Heart left ventricle (tissue), 13 donors: ENCODE data around the gene CACNG7.

Source experiments
- POLR2A ChIP-seq, 2 donors: fragments of 450-650 bp; IDR thresholded peaks; one replicate each; pipeline ENCODE4 v1.6.1; 2017; ENCODE audit warnings: antibody characterized with exemption in 2 of 2, mild to moderate bottlenecking in 2 of 2, moderate library complexity in 2 of 2
- TF ChIP-seq, protein P1 (sequence below), 12 donors: fragments of 200-600 bp; sonication (generic) in 4 of 12; IDR thresholded peaks; one replicate each; pipeline versions ENCODE4 v1.5.0 to v1.8.0; 2018 to 2022; ENCODE audit warnings: antibody characterized with exemption in 12 of 12, mild to moderate bottlenecking in 5 of 12
- donor health status: ischemic (EF 13 %, LVEDD 7.1; RV severe dilation, severe dysfunction).
- donor health status: DM: no; HTN: yes; CAD: no.
- donor health status: DM: no; HTN: no; CAD: no.
- donor health status: ischemic (EF 25% LVEDD 6.9; RV normal size, moderate dysfunction).
- donor health status: ischemic (EF 25% LVEDD 5.7; RV mildly dilated, moderate dysfunction).
- donor health status: ischemic (EF 35%, LVEDD 5.7; RV mildly dilated, moderate dysfunction).
- donor health status: nonischemic (EF 11% LVEDD 7.7; RV severe dilation, severe dysfunction).
- donor health status: DM: yes; HTN: yes; CAD: no.
- donor health status: PGD.
- donor health status: ischemic (EF 29% LVEDD 5.4; RV normal size, mild dysfunction).
- donor health status: nonischemic (EF 23%, LVEDD 6.1; RV moderate dilation, normal function).

DNA sequence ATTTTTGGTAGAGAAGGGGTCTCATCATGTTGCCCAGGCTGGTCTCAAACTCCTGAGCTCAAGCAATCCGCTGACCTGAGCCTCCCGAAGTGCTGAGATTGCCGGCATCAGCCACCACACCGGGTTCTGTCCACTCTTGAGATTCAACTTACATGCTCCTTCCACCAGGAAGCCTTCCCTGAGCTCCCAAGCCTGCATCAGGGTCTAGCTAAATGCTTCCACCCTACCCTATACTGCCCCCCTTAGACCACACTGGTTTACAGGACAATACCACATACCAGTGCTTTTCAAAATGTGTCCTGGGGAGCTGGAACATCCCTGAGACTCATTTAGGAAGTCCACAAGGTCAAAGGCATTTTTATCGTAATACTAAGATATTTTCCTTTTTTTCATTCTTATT lies 38.5 kb downstream of the CACNG7 start:
- TF ChIP-seq, protein P1, sequence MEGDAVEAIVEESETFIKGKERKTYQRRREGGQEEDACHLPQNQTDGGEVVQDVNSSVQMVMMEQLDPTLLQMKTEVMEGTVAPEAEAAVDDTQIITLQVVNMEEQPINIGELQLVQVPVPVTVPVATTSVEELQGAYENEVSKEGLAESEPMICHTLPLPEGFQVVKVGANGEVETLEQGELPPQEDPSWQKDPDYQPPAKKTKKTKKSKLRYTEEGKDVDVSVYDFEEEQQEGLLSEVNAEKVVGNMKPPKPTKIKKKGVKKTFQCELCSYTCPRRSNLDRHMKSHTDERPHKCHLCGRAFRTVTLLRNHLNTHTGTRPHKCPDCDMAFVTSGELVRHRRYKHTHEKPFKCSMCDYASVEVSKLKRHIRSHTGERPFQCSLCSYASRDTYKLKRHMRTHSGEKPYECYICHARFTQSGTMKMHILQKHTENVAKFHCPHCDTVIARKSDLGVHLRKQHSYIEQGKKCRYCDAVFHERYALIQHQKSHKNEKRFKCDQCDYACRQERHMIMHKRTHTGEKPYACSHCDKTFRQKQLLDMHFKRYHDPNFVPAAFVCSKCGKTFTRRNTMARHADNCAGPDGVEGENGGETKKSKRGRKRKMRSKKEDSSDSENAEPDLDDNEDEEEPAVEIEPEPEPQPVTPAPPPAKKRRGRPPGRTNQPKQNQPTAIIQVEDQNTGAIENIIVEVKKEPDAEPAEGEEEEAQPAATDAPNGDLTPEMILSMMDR (IDR thresholded peaks at IDR 0.05) = no peak
- no peak for TF ChIP-seq POLR2A (IDR thresholded peaks at IDR 0.05)
